ENCODE measurements around the gene CYB5R3. TPM values are rescaled to one million over a fixed set of nuclear protein-coding genes. Genes with fewer than 3 reads are reported as not detected.
"Not testable (repeated sequence)": the region's sequence is repeated elsewhere in the genome, so short reads cannot be mapped to it uniquely, and the experiment has no call there.

The CYB5R3 gene
- polyA plus RNA-seq, 12 donors: 121 to 206 (median 145) TPM; not detected in 1

- not testable (repeated sequence) for DNase-seq
These were observed 72.1 kb downstream of the CYB5R3 start for GRCh38 chr22:42577141-42577540.

- not testable (repeated sequence) for DNase-seq
These were observed 73.1 kb downstream of the CYB5R3 start for GRCh38 chr22:42575996-42576574.

- DNase-seq: not testable (repeated sequence)
These were observed 74.7 kb downstream of the CYB5R3 start for GRCh38 chr22:42574468-42574867.

- DNase-seq: not testable (repeated sequence)
These were observed 75.1 kb downstream of the CYB5R3 start for GRCh38 chr22:42574046-42574445.

- DNase-seq: not testable (repeated sequence)
These were observed 78.1 kb downstream of the CYB5R3 start for GRCh38 chr22:42571068-42571467.

- not testable (repeated sequence) for DNase-seq
These were observed 78.6 kb downstream of the CYB5R3 start for GRCh38 chr22:42570580-42570979.

GRCh38 chr22:42567950-42568349 is 81.2 kb downstream of the CYB5R3 start:
- not testable (repeated sequence) for DNase-seq

Other genes with a start within 250 kb of the CYB5R3 start
- 1 to 10 TPM in 2 of 12 donors, under 1 TPM in 8, not detected in 2; 0.44 to 3.4 (median 0.60) TPM for gene NFAM1, start 217.0 kb downstream of the CYB5R3 start, polyA plus RNA-seq (ENCODE audit: insufficient read length in 12 of 12)
- 10 to 100 TPM in 11 of 12 donors, not detected in 1; 13.3 to 33.3 (median 22.8) TPM for gene RRP7A, start 129.6 kb downstream of the CYB5R3 start, polyA plus RNA-seq (ENCODE audit: insufficient read length in 12 of 12)
- gene SERHL2, start 95.4 kb downstream of the CYB5R3 start, polyA plus RNA-seq (ENCODE audit: insufficient read length in 12 of 12): 1 to 10 TPM in 10 of 12 donors, not detected in 2; 1.7 to 4.9 (median 3.0) TPM
- gene POLDIP3, start 34.5 kb downstream of the CYB5R3 start, polyA plus RNA-seq (ENCODE audit: insufficient read length in 12 of 12): 10 to 100 TPM in 11 of 12 donors, not detected in 1; 54.2 to 73.3 (median 59.4) TPM
- gene ATP5MGL, start 8.8 kb downstream of the CYB5R3 start, polyA plus RNA-seq (ENCODE audit: insufficient read length in 12 of 12): not detected
- gene A4GALT, start 71.5 kb upstream of the CYB5R3 start, polyA plus RNA-seq (ENCODE audit: insufficient read length in 12 of 12): 10 to 100 TPM in 11 of 12 donors, not detected in 1; 11.8 to 33.9 (median 21.0) TPM
- 10 to 100 TPM in 11 of 12 donors, not detected in 1; 26.7 to 49.1 (median 40.5) TPM for gene ARFGAP3, start 207.9 kb upstream of the CYB5R3 start, polyA plus RNA-seq (ENCODE audit: insufficient read length in 12 of 12)

All from muscle of arm (tissue), 12 donors.